K562 (cell line): ENCODE measurements around the gene TMC4. TPM values are rescaled to one million over a fixed set of nuclear protein-coding genes. Genes with fewer than 3 reads are reported as not detected.

Source experiments
- ADNP ChIP-seq: fragments of 200-800 bp; sonication (Bioruptor generic); IDR thresholded peaks from 2 replicates; pipeline ENCODE4 v1.6.1; 2016; ENCODE audit warnings: missing genetic modification characterization, missing compliant biosample characterization
- ARID2 ChIP-seq: fragments of 450-650 bp; IDR thresholded peaks from 2 replicates; pipeline ENCODE4 v1.6.1; 2017; ENCODE audit warnings: antibody characterized with exemption, mild to moderate bottlenecking
- ATF1 ChIP-seq, 2 experiments: fragments of 450-650 bp in 1 of 2; IDR thresholded peaks; 2 replicates each; pipeline ENCODE4 v1.6.1; 2016; ENCODE audit warnings: missing compliant biosample characterization in 1 of 2, missing genetic modification characterization in 1 of 2
- HOMEZ ChIP-seq: fragments of 250-450 bp; sonication (Bioruptor Pico); IDR thresholded peaks from 2 replicates; pipeline ENCODE4 v1.4.0; 2020; ENCODE audit warnings: mild to moderate bottlenecking, moderate library complexity
- RUNX1 ChIP-seq: sonication (generic); IDR thresholded peaks from 2 replicates; pipeline ENCODE4 v1.6.1; 2016; ENCODE audit warnings: antibody characterized with exemption, low read depth
- SIN3A ChIP-seq, 2 experiments: fragments of 150-350 bp in 1 of 2; IDR thresholded peaks; 2 replicates each; pipeline ENCODE4 v1.6.1; 2011 to 2016; ENCODE audit warnings: borderline replicate concordance in 2 of 2, low read depth in 2 of 2, low read length in 2 of 2, mild to moderate bottlenecking in 2 of 2, moderate library complexity in 2 of 2; ENCODE audit not compliant: control insufficient read depth in 1 of 2
- TAF9B ChIP-seq: fragments of 450-650 bp; IDR thresholded peaks from 2 replicates; pipeline ENCODE4 v1.6.1; 2018; ENCODE audit warnings: mild to moderate bottlenecking; ENCODE audit not compliant: partially characterized antibody
- TBP ChIP-seq: optimal IDR thresholded peaks from 2 replicates; pipeline ENCODE3; 2011; ENCODE audit warnings: low read depth, low read length, improper control_type of control experiment
- polyA plus RNA-seq, 8 experiments: library from polyadenylated mRNA; depleted of rRNA in 4 of 8; stranded (reverse) in 5 of 8; unstranded in 3 of 8; fragments of >200 nt; fragmentation: Nextera tagmentation in 2 of 8; fragmentation: Illumina TruSeq in 1 of 8; extraction: Ambion mirVana in 2 of 8; extraction: Trizol in 1 of 8; gene quantifications; 2 replicates each; pipeline versions ENCODE4 v1.2.1 to v1.2.3, GENCODE V29; 2011 to 2014; ENCODE audit warnings: inconsistent platforms in 1 of 8, missing spikeins in 1 of 8
- total RNA-seq, 7 experiments: library from RNA; depleted of rRNA in 6 of 7; stranded (reverse); fragments of >200 nt in 6 of 7; fragmentation: Illumina TruSeq in 2 of 7; extraction: Trizol in 2 of 7; gene quantifications; 2 replicates each; pipeline versions ENCODE4 v1.2.1 to v1.2.3, GENCODE V29; 2011 to 2021; ENCODE audit warnings: low replicate concordance in 1 of 7
- TF ChIP-seq, protein P1 (sequence below), 2 experiments: fragments of 450-650 bp in 1 of 2; sonication (generic) in 1 of 2; formaldehyde crosslinking in 1 of 2; IDR thresholded peaks; 2 replicates each; pipeline versions ENCODE4 v1.7.1 to v1.9.0; 2016 to 2022; ENCODE audit warnings: inconsistent platforms in 1 of 2, mild to moderate bottlenecking in 1 of 2, missing genetic modification reagents in 1 of 2
- TF ChIP-seq, protein P2 (sequence below): fragments of 450-650 bp; formaldehyde crosslinking; IDR thresholded peaks from 2 replicates; pipeline ENCODE4 v1.4.0; 2020; ENCODE audit warnings: mild to moderate bottlenecking, mixed read lengths
- TF ChIP-seq, protein P3 (sequence below): fragments of 450-650 bp; formaldehyde crosslinking; IDR thresholded peaks from 2 replicates; pipeline ENCODE4 v1.4.0; 2022; ENCODE audit warnings: missing genetic modification characterization

TMC4 gene
- total and polyA plus RNA-seq, 9 of the 15 experiments (the other 6 are each of a cell fraction or from before 2014, with no cell fraction given) = 0.12 to 0.79 (median 0.36) TPM; not detected in 2

GRCh38 chr19:54159352-54160181, 13.4 kb downstream of the TMC4 start, which contains the start of gene LENG1 (continued):
- TF ChIP-seq, protein P1, sequence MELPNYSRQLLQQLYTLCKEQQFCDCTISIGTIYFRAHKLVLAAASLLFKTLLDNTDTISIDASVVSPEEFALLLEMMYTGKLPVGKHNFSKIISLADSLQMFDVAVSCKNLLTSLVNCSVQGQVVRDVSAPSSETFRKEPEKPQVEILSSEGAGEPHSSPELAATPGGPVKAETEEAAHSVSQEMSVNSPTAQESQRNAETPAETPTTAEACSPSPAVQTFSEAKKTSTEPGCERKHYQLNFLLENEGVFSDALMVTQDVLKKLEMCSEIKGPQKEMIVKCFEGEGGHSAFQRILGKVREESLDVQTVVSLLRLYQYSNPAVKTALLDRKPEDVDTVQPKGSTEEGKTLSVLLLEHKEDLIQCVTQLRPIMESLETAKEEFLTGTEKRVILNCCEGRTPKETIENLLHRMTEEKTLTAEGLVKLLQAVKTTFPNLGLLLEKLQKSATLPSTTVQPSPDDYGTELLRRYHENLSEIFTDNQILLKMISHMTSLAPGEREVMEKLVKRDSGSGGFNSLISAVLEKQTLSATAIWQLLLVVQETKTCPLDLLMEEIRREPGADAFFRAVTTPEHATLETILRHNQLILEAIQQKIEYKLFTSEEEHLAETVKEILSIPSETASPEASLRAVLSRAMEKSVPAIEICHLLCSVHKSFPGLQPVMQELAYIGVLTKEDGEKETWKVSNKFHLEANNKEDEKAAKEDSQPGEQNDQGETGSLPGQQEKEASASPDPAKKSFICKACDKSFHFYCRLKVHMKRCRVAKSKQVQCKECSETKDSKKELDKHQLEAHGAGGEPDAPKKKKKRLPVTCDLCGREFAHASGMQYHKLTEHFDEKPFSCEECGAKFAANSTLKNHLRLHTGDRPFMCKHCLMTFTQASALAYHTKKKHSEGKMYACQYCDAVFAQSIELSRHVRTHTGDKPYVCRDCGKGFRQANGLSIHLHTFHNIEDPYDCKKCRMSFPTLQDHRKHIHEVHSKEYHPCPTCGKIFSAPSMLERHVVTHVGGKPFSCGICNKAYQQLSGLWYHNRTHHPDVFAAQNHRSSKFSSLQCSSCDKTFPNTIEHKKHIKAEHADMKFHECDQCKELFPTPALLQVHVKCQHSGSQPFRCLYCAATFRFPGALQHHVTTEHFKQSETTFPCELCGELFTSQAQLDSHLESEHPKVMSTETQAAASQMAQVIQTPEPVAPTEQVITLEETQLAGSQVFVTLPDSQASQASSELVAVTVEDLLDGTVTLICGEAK (IDR thresholded peaks at IDR 0.05) = peak; percentile 86
- TF ChIP-seq, protein P1 (CRISPR knock-in tag; IDR thresholded peaks at IDR 0.05) = no peak; the same call in 1 of the 2 replicates
- TF ChIP-seq TBP = peak; percentile 71
- TF ChIP-seq TAF9B = no peak
- TF ChIP-seq, protein P2, sequence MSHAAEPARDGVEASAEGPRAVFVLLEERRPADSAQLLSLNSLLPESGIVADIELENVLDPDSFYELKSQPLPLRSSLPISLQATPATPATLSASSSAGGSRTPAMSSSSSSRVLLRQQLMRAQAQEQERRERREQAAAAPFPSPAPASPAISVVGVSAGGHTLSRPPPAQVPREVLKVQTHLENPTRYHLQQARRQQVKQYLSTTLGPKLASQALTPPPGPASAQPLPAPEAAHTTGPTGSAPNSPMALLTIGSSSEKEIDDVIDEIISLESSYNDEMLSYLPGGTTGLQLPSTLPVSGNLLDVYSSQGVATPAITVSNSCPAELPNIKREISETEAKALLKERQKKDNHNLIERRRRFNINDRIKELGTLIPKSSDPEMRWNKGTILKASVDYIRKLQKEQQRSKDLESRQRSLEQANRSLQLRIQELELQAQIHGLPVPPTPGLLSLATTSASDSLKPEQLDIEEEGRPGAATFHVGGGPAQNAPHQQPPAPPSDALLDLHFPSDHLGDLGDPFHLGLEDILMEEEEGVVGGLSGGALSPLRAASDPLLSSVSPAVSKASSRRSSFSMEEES (CRISPR knock-in tag) = no peak
- TF ChIP-seq HOMEZ (CRISPR knock-in tag) = no peak
- TF ChIP-seq ARID2 = no peak
- peak; percentile 54; the same call in 1 of the 2 replicates for TF ChIP-seq RUNX1
- TF ChIP-seq, protein P3, sequence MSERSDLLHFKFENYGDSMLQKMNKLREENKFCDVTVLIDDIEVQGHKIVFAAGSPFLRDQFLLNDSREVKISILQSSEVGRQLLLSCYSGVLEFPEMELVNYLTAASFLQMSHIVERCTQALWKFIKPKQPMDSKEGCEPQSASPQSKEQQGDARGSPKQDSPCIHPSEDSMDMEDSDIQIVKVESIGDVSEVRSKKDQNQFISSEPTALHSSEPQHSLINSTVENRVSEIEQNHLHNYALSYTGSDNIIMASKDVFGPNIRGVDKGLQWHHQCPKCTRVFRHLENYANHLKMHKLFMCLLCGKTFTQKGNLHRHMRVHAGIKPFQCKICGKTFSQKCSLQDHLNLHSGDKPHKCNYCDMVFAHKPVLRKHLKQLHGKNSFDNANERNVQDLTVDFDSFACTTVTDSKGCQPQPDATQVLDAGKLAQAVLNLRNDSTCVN (CRISPR knock-in tag) = no peak
- 0 out of 2 replicates have a peak, but pooled peaks have one; percentile 38 for TF ChIP-seq ATF1 (CRISPR knock-in tag; IDR thresholded peaks at IDR 0.05)
- peak; percentile 96 for TF ChIP-seq ATF1 (tag; IDR thresholded peaks at IDR 0.05)
- no peak for TF ChIP-seq ADNP (tag)
- peak in 1 of 2 experiments; percentile 71; a peak in 3 of 4 replicates for TF ChIP-seq SIN3A (IDR thresholded peaks at IDR 0.05; ENCODE audit: borderline replicate concordance in 2 of 2, control insufficient read depth in 1 of 2, low read depth in 2 of 2, low read length in 2 of 2)
